Measurements from ENCODE around the gene DMBX1.

GRCh38 chr1:46517010-46517600, 27.5 kb downstream of the DMBX1 start:
- TF ChIP-seq, protein P1, sequence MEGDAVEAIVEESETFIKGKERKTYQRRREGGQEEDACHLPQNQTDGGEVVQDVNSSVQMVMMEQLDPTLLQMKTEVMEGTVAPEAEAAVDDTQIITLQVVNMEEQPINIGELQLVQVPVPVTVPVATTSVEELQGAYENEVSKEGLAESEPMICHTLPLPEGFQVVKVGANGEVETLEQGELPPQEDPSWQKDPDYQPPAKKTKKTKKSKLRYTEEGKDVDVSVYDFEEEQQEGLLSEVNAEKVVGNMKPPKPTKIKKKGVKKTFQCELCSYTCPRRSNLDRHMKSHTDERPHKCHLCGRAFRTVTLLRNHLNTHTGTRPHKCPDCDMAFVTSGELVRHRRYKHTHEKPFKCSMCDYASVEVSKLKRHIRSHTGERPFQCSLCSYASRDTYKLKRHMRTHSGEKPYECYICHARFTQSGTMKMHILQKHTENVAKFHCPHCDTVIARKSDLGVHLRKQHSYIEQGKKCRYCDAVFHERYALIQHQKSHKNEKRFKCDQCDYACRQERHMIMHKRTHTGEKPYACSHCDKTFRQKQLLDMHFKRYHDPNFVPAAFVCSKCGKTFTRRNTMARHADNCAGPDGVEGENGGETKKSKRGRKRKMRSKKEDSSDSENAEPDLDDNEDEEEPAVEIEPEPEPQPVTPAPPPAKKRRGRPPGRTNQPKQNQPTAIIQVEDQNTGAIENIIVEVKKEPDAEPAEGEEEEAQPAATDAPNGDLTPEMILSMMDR (conservative IDR thresholded peaks at IDR 0.05), result peak; percentile 38; the same call in 1 of the 2 replicates
- no peak for TF ChIP-seq EZH2 (IDR thresholded peaks at IDR 0.05; ENCODE audit: low read depth)
